Measurements from ENCODE around the gene WDR77. TPM values are rescaled to one million over a fixed set of nuclear protein-coding genes. Genes with fewer than 3 reads are reported as not detected.

Gene WDR77
- total RNA-seq (10 to 100 TPM; 35.3 to 48.2 (median 42.9) TPM), polyA plus RNA-seq (100 to 1,000 TPM in 1 of 3 donors, 10 to 100 TPM in 2; 36.7 to 103 (median 62.7) TPM)
- long read RNA-seq, donor 1, transcript WDR77-201 (10 exons, 2,576 nt), result major isoform, 66 of 76 reads
- long read RNA-seq, donor 1, partial matches to known transcripts, result 1 of 76 reads
- long read RNA-seq, donor 1, other reads (novel, unspliced or antisense), result 9 of 76 reads
- long read RNA-seq, donor 2, transcript WDR77-201 (10 exons, 2,576 nt), result major isoform, 86 of 114 reads
- long read RNA-seq, donor 2, partial matches to known transcripts, result 10 of 114 reads
- long read RNA-seq, donor 2, other reads (novel, unspliced or antisense), result 18 of 114 reads

DNA sequence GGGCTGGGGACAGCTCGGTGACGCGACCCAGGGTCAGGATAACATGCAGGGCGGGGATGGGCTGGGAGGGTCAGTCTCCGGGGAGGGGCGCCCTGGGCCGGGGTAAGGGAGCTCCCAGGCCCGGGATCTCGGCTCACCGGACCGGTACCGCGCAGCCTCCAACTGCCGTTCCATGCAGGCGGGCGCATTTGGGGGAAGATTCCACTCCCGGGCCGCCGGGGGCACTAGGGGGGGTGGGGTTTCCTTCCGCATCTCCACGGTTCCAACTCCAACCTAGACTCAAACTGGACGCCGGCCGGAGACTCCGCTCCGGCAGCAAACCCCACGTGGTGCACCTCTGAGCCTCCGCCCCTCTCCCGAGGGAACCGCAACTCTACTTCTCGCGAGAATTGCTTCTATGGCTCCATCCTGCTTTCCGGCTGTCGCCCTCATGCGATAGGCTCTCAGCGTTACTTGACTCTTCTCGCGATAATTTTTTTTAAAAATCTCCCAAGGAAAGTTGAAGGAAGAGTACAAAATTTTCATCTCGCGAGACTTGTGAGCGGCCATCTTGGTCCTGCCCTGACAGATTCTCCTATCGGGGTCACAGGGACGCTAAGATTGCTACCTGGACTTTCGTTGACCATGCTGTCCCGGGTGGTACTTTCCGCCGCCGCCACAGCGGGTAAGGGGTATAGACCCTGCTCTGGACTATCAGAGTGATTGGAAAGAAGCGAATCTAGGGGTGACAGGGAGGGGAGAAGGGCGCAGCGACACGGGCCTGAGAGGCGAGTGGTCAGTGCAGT, at the start of gene WDR77, which contains the start of gene ATP5PB:
Gene WDR77 (minus strand): TSS at position 339 of the 785 bp plus-strand sequence. CDS start 87 bp downstream, at position 252.
Gene ATP5PB (plus strand): TSS at position 547 of the 785 bp plus-strand sequence. CDS start 78 bp downstream, at position 625.
- 0 to 1% (median 0%) methylated on average over 39 to 54 of the region's 54 CpGs for WGBS, 3 donors
- Histone ChIP-seq H3K36me3 (ENCODE audit: insufficient read depth in 1 of 2, low read depth in 1 of 2) (peaks cover 10 to 49% of the 10 kb centered on the region in 2 donors), H3K4me3 (peak within 1 kb of the TSS; percentile 86), H3K27me3 (ENCODE audit: insufficient read depth in 3 of 3, low read length in 2 of 3) (no peaks in the 10 kb centered on the region), H3K27ac (peak within 1 kb of the TSS; percentile 89), H3K9me3 (no peaks in the 10 kb centered on the region), H3K4me1 (peaks cover 48% of the 10 kb centered on the region)
- intact Hi-C loops (cut with DNase I), result loop anchor here (5.0 to 10.0 kb wide), 3 partner anchors 304 to 1104 kb away; partner anchors contain the start of genes CEPT1 (in 2 of the 2) and DRAM2 (in 2 of the 2)
- peak; percentile 93 to 97 for DNase-seq
- TF ChIP-seq, protein P1, sequence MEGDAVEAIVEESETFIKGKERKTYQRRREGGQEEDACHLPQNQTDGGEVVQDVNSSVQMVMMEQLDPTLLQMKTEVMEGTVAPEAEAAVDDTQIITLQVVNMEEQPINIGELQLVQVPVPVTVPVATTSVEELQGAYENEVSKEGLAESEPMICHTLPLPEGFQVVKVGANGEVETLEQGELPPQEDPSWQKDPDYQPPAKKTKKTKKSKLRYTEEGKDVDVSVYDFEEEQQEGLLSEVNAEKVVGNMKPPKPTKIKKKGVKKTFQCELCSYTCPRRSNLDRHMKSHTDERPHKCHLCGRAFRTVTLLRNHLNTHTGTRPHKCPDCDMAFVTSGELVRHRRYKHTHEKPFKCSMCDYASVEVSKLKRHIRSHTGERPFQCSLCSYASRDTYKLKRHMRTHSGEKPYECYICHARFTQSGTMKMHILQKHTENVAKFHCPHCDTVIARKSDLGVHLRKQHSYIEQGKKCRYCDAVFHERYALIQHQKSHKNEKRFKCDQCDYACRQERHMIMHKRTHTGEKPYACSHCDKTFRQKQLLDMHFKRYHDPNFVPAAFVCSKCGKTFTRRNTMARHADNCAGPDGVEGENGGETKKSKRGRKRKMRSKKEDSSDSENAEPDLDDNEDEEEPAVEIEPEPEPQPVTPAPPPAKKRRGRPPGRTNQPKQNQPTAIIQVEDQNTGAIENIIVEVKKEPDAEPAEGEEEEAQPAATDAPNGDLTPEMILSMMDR (IDR thresholded peaks at IDR 0.05), result peak; percentile 9
- peak; percentile 96 to 99 (median 98) for ATAC-seq

DNA sequence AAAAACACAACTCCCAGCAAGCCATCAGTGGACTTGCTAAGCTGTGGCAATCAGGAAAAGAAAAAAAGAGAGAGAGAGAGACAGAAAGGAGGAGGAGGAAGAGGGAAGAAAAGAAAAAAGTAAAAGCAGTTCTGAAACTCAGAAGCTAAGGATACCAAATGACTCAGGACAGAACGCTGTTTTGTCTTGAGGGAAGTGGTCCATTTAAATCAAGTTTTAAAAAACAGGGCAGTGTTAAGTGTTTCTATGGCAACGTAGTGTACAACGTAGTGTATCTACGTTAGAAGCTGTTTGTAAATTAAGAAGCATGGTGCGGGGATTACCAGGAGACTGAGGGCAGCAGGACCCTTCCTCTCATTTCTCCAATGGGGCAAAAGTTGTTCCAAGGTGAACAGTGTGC, 48.5 kb upstream of the WDR77 start:
- DNase-seq (no peak), ATAC-seq (no peak)
- H3K27me3 ChIP-seq (ENCODE audit: insufficient read depth in 3 of 3, low read length in 2 of 3), result peaks cover 0 to 3% (median 0%) of the 10 kb centered on the region in 3 donors
- H3K9me3 ChIP-seq, result no peaks in the 10 kb centered on the region
- intact Hi-C loops (cut with DNase I), result no loop called here
- no peaks in the 10 kb centered on the region for H3K36me3 ChIP-seq (ENCODE audit: insufficient read depth in 1 of 2, low read depth in 1 of 2)
- H3K4me3 ChIP-seq, result no peak overlapping the region
- H3K27ac ChIP-seq, result no peak overlapping the region
- no peaks in the 10 kb centered on the region for H3K4me1 ChIP-seq
- TF ChIP-seq, protein P1 (IDR thresholded peaks at IDR 0.05), result no peak
- WGBS, 3 donors, result 59 to 62% (median 60%) methylated on average over 5 of the region's 5 CpGs

DNA sequence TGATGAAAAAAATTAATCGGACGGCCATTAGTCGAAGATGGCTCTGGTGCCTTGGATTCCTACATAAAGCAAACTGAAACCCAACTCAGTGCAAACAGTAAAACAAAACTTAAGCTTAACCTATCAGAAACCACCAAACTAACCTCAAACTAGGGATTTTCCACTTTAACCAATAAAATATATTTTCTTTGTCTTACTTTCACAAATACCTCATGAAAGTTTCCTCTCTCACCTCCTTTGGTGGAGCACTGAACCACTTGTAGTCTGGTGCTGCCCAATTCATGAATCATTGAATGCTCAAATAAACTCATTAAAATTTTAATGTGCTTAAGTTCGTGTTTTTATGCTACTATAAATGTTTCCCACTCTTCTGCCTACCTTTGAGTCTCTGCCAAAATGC, 47.3 kb upstream of the WDR77 start:
- 75 to 81% (median 76%) methylated on average over 4 of the region's 4 CpGs for WGBS, 3 donors
- intact Hi-C loops (cut with DNase I), result no loop called here
- H3K27ac ChIP-seq, result no peak overlapping the region

DNA sequence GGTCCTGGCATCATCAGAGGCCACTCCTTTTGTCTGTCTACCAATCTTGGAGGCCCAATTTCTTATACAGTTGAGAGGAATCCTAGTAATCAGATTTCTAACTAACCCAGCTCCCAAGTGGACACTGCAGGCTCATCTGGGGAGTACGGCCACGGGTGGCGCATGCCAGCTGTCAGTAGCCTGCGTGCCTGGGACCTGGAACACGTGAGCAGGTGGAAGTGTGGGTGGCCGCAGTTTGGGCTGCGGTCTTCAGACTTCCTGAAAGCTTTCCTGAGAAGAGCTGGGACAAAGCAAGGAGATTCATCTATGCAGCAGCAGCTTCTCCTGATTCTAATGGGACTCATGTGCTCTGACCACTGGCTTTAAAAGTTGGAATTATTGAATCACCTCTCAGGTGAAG, 42.0 kb upstream of the WDR77 start:
- TF ChIP-seq, protein P1 (IDR thresholded peaks at IDR 0.05), result no peak
- Histone ChIP-seq H3K9me3 (no peaks in the 10 kb centered on the region), H3K27me3 (ENCODE audit: insufficient read depth in 3 of 3, low read length in 2 of 3) (peaks cover 0 to 3% (median 0%) of the 10 kb centered on the region in 3 donors), H3K4me3 (no peak overlapping the region), H3K36me3 (ENCODE audit: insufficient read depth in 1 of 2, low read depth in 1 of 2) (no peaks in the 10 kb centered on the region), H3K27ac (no peak overlapping the region), H3K4me1 (no peaks in the 10 kb centered on the region)
- ATAC-seq (no peak), DNase-seq (no peak)
- intact Hi-C loops (cut with DNase I), result no loop called here
- WGBS, 3 donors, result 76 to 80% (median 80%) methylated on average over 7 of the region's 7 CpGs

More for the DNA sequence above, 47.3 kb upstream of the WDR77 start:
- Histone ChIP-seq H3K27me3 (ENCODE audit: insufficient read depth in 3 of 3, low read length in 2 of 3) (peaks cover 0 to 3% (median 0%) of the 10 kb centered on the region in 3 donors), H3K9me3 (no peaks in the 10 kb centered on the region), H3K4me3 (no peak overlapping the region), H3K4me1 (no peaks in the 10 kb centered on the region), H3K36me3 (ENCODE audit: insufficient read depth in 1 of 2, low read depth in 1 of 2) (no peaks in the 10 kb centered on the region)
- TF ChIP-seq, protein P1 (IDR thresholded peaks at IDR 0.05), result no peak
- no peak for ATAC-seq
- DNase-seq, result no peak

Data from psoas muscle (tissue), 8 donors.